ENCODE data around the gene KCNH6. TPM values are rescaled to one million over a fixed set of nuclear protein-coding genes. Genes with fewer than 3 reads are reported as not detected.

KCNH6 gene
- total RNA-seq (0.57 TPM), polyA plus RNA-seq (ENCODE audit: insufficient read depth, low read depth, low replicate concordance) (4.8 TPM)
- long read RNA-seq, donor 1, result 0 reads
- long read RNA-seq, donor 2, result 0 reads
- long read RNA-seq, donor 3, result 0 reads
- long read RNA-seq, donor 4, partial matches to known transcripts, result 0 of 2 reads
- long read RNA-seq, donor 4, other reads (novel, unspliced or antisense), result 0 of 2 reads
- long read RNA-seq, donor 5, result 0 reads
- long read RNA-seq, donor 6, result 0 reads
- long read RNA-seq, donor 7, partial matches to known transcripts, result 0 of 1 reads
- long read RNA-seq, donor 7, other reads (novel, unspliced or antisense), result 1 of 1 reads
- long read RNA-seq, donor 8, result 0 reads
- long read RNA-seq, donor 9, result 0 reads
- long read RNA-seq, donor 10, partial matches to known transcripts, result 0 of 1 reads
- long read RNA-seq, donor 10, other reads (novel, unspliced or antisense), result 0 of 1 reads

GRCh38 chr17:63523253-63523855 is at the start of gene KCNH6:
Gene KCNH6 (plus strand): TSS chr17:63523358. CDS start chr17:63523414, 56 bp downstream.
- no peaks in the 10 kb centered on the region for H3K27me3 ChIP-seq (ENCODE audit: control insufficient read depth, insufficient read depth, low read length)
- peak within 1 kb of the TSS in 1 of 3 donors; percentile 12 for H3K9ac ChIP-seq (ENCODE audit: low read length in 3 of 3)
- no peaks in the 10 kb centered on the region for H3K36me3 ChIP-seq (ENCODE audit: control insufficient read depth in 2 of 3, insufficient read depth in 3 of 3, low read length in 3 of 3)
- H3K27ac ChIP-seq (ENCODE audit: low read depth in 2 of 2, low read length in 2 of 2), result no peak within 1 kb of the TSS
- H3K4me1 ChIP-seq (ENCODE audit: control insufficient read depth in 2 of 3, insufficient read depth in 2 of 3, low read depth in 1 of 3, low read length in 3 of 3), result peaks cover 0 to 23% (median 22%) of the 10 kb centered on the region in 3 donors
- FAIRE-seq (no peak), DNase-seq (peak in 1 of 5 donors; percentile 28)
- TF ChIP-seq CTCF (IDR thresholded peaks at IDR 0.05; ENCODE audit: borderline replicate concordance, extremely low read depth, insufficient read depth), result no peak
- peak within 1 kb of the TSS in 2 of 3 donors; percentile 55 to 59 for H3K4me3 ChIP-seq (ENCODE audit: low read length in 3 of 3)
- intact Hi-C loops (cut with DNase I), result no loop called here
- no peaks in the 10 kb centered on the region for H3K9me3 ChIP-seq (ENCODE audit: control insufficient read depth in 2 of 3, insufficient read depth in 1 of 3, low read length in 3 of 3)

GRCh38 chr17:63474174-63474573 is 49.0 kb upstream of the KCNH6 start:
- no peaks in the 10 kb centered on the region for H3K36me3 ChIP-seq (ENCODE audit: control insufficient read depth in 2 of 3, insufficient read depth in 3 of 3, low read length in 3 of 3)
- intact Hi-C loops (cut with DNase I), result no loop called here
- H3K4me1 ChIP-seq (ENCODE audit: control insufficient read depth in 2 of 3, insufficient read depth in 2 of 3, low read depth in 1 of 3, low read length in 3 of 3), result peaks cover 0 to 12% (median 0%) of the 10 kb centered on the region in 3 donors
- H3K27me3 ChIP-seq (ENCODE audit: control insufficient read depth, insufficient read depth, low read length), result peaks cover 4% of the 10 kb centered on the region
- no peak overlapping the region for H3K9ac ChIP-seq (ENCODE audit: low read length in 3 of 3)
- FAIRE-seq (no peak), DNase-seq (no peak)
- no peak overlapping the region for H3K4me3 ChIP-seq (ENCODE audit: low read length in 3 of 3)
- no peaks in the 10 kb centered on the region for H3K9me3 ChIP-seq (ENCODE audit: control insufficient read depth in 2 of 3, insufficient read depth in 1 of 3, low read length in 3 of 3)
- TF ChIP-seq CTCF (IDR thresholded peaks at IDR 0.05; ENCODE audit: borderline replicate concordance, extremely low read depth, insufficient read depth), result no peak
- H3K27ac ChIP-seq (ENCODE audit: low read depth in 2 of 2, low read length in 2 of 2), result no peak overlapping the region

GRCh38 chr17:63474586-63475460 is 48.3 kb upstream of the KCNH6 start:
- intact Hi-C loops (cut with DNase I), result no loop called here

More at GRCh38 chr17:63474586-63475460, 48.3 kb upstream of the KCNH6 start:
- no peak overlapping the region for H3K4me3 ChIP-seq (ENCODE audit: low read length in 3 of 3)
- H3K27ac ChIP-seq (ENCODE audit: low read depth in 2 of 2, low read length in 2 of 2), result no peak overlapping the region
- no peak overlapping the region for H3K9ac ChIP-seq (ENCODE audit: low read length in 3 of 3)
- peaks cover 0 to 12% (median 0%) of the 10 kb centered on the region in 3 donors for H3K4me1 ChIP-seq (ENCODE audit: control insufficient read depth in 2 of 3, insufficient read depth in 2 of 3, low read depth in 1 of 3, low read length in 3 of 3)
- H3K27me3 ChIP-seq (ENCODE audit: control insufficient read depth, insufficient read depth, low read length), result peaks cover 4% of the 10 kb centered on the region
- TF ChIP-seq CTCF (IDR thresholded peaks at IDR 0.05; ENCODE audit: borderline replicate concordance, extremely low read depth, insufficient read depth), result no peak
- no peaks in the 10 kb centered on the region for H3K9me3 ChIP-seq (ENCODE audit: control insufficient read depth in 2 of 3, insufficient read depth in 1 of 3, low read length in 3 of 3)
- no peak for FAIRE-seq
- DNase-seq, result peak in 1 of 5 donors; percentile 43
- no peaks in the 10 kb centered on the region for H3K36me3 ChIP-seq (ENCODE audit: control insufficient read depth in 2 of 3, insufficient read depth in 3 of 3, low read length in 3 of 3)
